ENCODE measurements around the gene ANGPTL2.

The ANGPTL2 gene

DNA sequence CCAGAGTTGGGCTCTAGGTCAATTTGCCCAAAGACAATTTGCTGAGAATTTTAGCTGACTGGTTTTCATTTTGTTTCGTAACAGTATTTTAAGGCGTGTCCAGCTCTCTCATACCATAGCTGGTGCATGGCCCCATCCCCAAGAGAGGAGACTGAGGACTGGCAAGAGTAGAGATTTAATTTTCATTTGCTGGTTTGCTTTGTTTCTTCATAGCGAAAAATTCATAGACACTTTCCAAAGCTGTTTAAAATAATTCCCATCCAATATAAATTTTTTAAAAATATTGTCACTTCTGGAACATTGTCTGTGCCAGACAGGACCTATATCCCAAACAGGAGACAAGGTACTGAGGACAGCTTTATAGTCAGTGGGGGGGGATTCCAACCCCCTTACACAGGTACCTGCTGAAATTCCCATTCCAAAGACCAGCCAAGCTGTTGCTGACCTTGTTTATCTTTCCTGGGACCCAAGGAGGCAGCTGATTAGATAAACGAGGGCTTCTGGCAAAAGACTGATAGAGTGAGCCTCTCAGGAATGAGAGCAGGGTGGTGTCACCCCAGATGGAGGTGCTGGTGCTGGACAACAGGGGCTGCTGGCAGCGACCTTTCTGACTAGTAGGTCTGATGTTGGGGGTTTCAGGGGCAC is 6.8 kb upstream of the ANGPTL2 start:
- H3K4me1 ChIP-seq (ENCODE audit: control insufficient read depth, insufficient read depth, low read length) = peaks cover 6% of the 10 kb centered on the region
- no peaks in the 10 kb centered on the region for H3K36me3 ChIP-seq (ENCODE audit: control insufficient read depth, insufficient read depth, low read length)
- H3K4me3 ChIP-seq (ENCODE audit: low read length) = no peak overlapping the region
- no peaks in the 10 kb centered on the region for H3K27me3 ChIP-seq (ENCODE audit: control insufficient read depth, insufficient read depth, low read length)
- no peaks in the 10 kb centered on the region for H3K9me3 ChIP-seq (ENCODE audit: control insufficient read depth, insufficient read depth, low read length)
- no peak for DNase-seq (ENCODE audit: low read depth, low spot score)
- no CpG with 5 or more reads among the region's 5 CpGs for WGBS (ENCODE audit: insufficient coverage, insufficient read length)
- H3K27ac ChIP-seq (ENCODE audit: low read length) = no peak overlapping the region

GRCh38 chr9:127128341-127129072 is 6.1 kb upstream of the ANGPTL2 start:
- Histone ChIP-seq H3K9me3 (ENCODE audit: control insufficient read depth, insufficient read depth, low read length) (no peaks in the 10 kb centered on the region), H3K27ac (ENCODE audit: low read length) (no peak overlapping the region), H3K4me1 (ENCODE audit: control insufficient read depth, insufficient read depth, low read length) (peaks cover 6% of the 10 kb centered on the region), H3K27me3 (ENCODE audit: control insufficient read depth, insufficient read depth, low read length) (no peaks in the 10 kb centered on the region), H3K4me3 (ENCODE audit: low read length) (no peak overlapping the region), H3K36me3 (ENCODE audit: control insufficient read depth, insufficient read depth, low read length) (no peaks in the 10 kb centered on the region)
- WGBS (ENCODE audit: insufficient coverage, insufficient read length) = no CpG with 5 or more reads among the region's 9 CpGs
- DNase-seq (ENCODE audit: low read depth, low spot score) = no peak

- Histone ChIP-seq H3K4me3 (ENCODE audit: low read length) (no peak overlapping the region), H3K27ac (ENCODE audit: low read length) (no peak overlapping the region), H3K9me3 (ENCODE audit: control insufficient read depth, insufficient read depth, low read length) (no peaks in the 10 kb centered on the region), H3K36me3 (ENCODE audit: control insufficient read depth, insufficient read depth, low read length) (no peaks in the 10 kb centered on the region), H3K4me1 (ENCODE audit: control insufficient read depth, insufficient read depth, low read length) (peaks cover 4% of the 10 kb centered on the region; the same call in 1 of the 2 replicates), H3K27me3 (ENCODE audit: control insufficient read depth, insufficient read depth, low read length) (no peaks in the 10 kb centered on the region)
- no peak for DNase-seq (ENCODE audit: low read depth, low spot score)
- WGBS (ENCODE audit: insufficient coverage, insufficient read length) = no CpG with 5 or more reads among the region's 1 CpG
Measured at GRCh38 chr9:127126971-127127370, 4.5 kb upstream of the ANGPTL2 start.

DNA sequence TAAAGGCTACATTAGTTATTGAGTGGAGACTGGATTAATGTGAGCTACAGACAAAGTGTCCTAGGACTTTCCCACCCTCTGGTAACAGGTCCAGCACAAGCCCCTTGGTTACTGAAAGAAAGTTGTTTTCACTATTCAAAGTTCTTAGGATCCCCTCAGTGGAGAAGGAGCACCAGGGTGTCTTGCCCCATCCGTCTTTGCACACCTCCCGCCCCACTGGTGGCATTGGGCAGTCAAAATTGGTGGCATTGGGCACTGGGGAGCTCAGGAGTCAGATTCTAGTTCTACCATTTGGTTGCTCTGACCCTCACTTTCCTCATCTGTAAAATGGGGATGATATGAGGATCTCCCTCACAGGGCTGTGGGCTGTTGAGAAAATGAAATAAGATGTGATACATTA is 2.4 kb upstream of the ANGPTL2 start:
- H3K27me3 ChIP-seq (ENCODE audit: control insufficient read depth, insufficient read depth, low read length) = no peaks in the 10 kb centered on the region
- H3K27ac ChIP-seq (ENCODE audit: low read length) = no peak overlapping the region
- no peaks in the 10 kb centered on the region for H3K36me3 ChIP-seq (ENCODE audit: control insufficient read depth, insufficient read depth, low read length)
- H3K4me3 ChIP-seq (ENCODE audit: low read length) = no peak overlapping the region
- DNase-seq (ENCODE audit: low read depth, low spot score) = no peak
- no peaks in the 10 kb centered on the region for H3K9me3 ChIP-seq (ENCODE audit: control insufficient read depth, insufficient read depth, low read length)
- no CpG with 5 or more reads among the region's 2 CpGs for WGBS (ENCODE audit: insufficient coverage, insufficient read length)
- peaks cover 4% of the 10 kb centered on the region; the same call in 1 of the 2 replicates for H3K4me1 ChIP-seq (ENCODE audit: control insufficient read depth, insufficient read depth, low read length)

DNA sequence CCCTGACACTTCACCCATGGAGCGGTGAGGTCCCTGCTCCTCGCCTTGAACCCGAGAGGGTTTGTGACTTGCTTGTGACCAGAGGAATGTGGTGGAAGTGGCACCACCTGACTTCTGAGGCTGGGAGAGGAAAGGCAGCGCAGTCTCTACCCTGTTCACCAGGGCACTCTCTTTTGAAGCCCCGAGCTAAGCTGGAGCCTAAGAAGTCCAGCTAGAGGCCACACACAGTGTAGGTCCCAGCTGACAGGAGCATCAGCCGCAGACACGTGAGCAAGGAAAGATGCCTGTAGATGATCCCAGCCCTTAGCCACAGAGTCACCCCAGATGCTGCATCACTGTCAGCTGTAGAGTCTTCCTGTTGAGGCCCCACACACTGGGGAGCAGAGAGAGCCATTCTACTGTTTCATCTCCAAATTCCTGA is 1.7 kb upstream of the ANGPTL2 start:
- Histone ChIP-seq H3K4me3 (ENCODE audit: low read length) (no peak overlapping the region), H3K36me3 (ENCODE audit: control insufficient read depth, insufficient read depth, low read length) (no peaks in the 10 kb centered on the region), H3K9me3 (ENCODE audit: control insufficient read depth, insufficient read depth, low read length) (no peaks in the 10 kb centered on the region), H3K27ac (ENCODE audit: low read length) (no peak overlapping the region), H3K4me1 (ENCODE audit: control insufficient read depth, insufficient read depth, low read length) (peaks cover 4% of the 10 kb centered on the region; the same call in 1 of the 2 replicates), H3K27me3 (ENCODE audit: control insufficient read depth, insufficient read depth, low read length) (no peaks in the 10 kb centered on the region)
- no CpG with 5 or more reads among the region's 7 CpGs for WGBS (ENCODE audit: insufficient coverage, insufficient read length)
- no peak for DNase-seq (ENCODE audit: low read depth, low spot score)

DNA sequence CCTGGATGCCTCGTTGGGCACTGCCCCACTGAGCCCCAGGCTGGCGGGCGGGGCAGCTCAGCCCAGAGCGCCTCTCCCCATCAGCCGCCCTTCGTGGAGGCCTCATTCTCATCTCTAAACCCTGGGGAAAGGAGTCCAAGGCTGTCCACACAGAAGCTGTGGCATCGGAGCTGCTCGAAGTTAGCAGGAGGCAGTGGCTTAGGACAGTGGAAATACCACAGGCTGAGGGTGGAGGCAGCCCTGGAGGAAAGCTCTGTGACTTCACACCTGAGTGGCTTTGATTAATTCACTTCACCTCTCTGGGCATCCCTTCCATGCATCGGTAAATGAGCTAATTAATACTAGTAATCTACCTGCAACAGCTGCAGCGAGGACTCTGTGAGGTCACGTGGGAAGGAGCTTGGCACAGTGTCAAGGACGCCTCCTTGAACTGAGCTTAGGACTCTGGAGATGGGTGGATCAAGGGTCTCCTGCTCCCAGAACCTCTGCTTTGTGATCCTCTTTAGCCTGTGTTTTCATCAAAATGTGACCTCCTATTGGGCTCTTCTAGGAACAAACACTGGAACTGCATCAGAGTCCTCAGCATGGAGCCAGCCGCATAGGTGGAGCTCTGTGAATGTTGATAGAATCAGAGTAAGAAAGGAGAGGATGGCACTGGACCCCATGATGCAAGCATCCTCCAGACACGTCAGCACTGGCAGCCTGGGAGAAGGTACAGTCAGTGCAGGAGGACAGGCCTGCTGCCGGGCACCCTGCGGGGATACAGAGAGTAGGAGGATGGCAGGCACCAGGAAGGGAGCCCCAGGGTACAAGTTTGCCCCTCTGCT is 842 bp upstream of the ANGPTL2 start:
- H3K27me3 ChIP-seq (ENCODE audit: control insufficient read depth, insufficient read depth, low read length) = no peaks in the 10 kb centered on the region
- peaks cover 4% of the 10 kb centered on the region; the same call in 1 of the 2 replicates for H3K4me1 ChIP-seq (ENCODE audit: control insufficient read depth, insufficient read depth, low read length)
- no peaks in the 10 kb centered on the region for H3K9me3 ChIP-seq (ENCODE audit: control insufficient read depth, insufficient read depth, low read length)
- no peak for DNase-seq (ENCODE audit: low read depth, low spot score)
- H3K27ac ChIP-seq (ENCODE audit: low read length) = no peak overlapping the region
- WGBS (ENCODE audit: insufficient coverage, insufficient read length) = no CpG with 5 or more reads among the region's 16 CpGs
- H3K4me3 ChIP-seq (ENCODE audit: low read length) = no peak overlapping the region; the same call in 1 of the 2 replicates
- H3K36me3 ChIP-seq (ENCODE audit: control insufficient read depth, insufficient read depth, low read length) = no peaks in the 10 kb centered on the region

DNA sequence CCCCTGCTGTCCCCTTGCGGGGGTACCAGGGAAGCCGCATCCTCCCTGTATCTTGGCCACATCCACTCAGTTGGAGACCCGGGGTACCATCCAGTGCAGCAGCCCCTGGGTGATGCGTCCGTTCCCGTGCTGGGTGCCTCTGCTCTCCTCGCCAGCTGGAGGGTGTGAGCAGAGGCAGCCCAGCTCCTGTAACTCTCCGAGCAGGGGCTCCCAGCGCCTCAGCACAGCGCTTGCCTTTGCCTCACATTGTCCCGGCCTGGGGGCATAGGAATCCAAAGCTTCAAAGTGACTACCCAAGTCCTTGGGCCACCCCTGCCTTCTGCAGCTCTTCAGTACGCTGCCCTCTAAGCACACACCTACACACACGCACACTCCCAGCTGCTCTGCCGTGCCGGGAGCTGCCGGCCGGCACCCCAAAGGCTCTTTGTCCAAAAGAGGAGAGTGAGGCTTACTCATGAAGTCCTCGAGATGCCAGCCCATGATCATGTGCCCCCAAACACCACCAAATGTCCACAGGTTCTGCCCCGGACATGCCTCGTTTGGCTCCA is 733 bp downstream of the ANGPTL2 start:
- Histone ChIP-seq H3K27me3 (ENCODE audit: control insufficient read depth, insufficient read depth, low read length) (no peaks in the 10 kb centered on the region), H3K4me3 (ENCODE audit: low read length) (peak overlapping the region; percentile 26; the same call in 1 of the 2 replicates), H3K36me3 (ENCODE audit: control insufficient read depth, insufficient read depth, low read length) (no peaks in the 10 kb centered on the region), H3K4me1 (ENCODE audit: control insufficient read depth, insufficient read depth, low read length) (peaks cover 4% of the 10 kb centered on the region; the same call in 1 of the 2 replicates), H3K27ac (ENCODE audit: low read length) (no peak overlapping the region), H3K9me3 (ENCODE audit: control insufficient read depth, insufficient read depth, low read length) (no peaks in the 10 kb centered on the region)
- no CpG with 5 or more reads among the region's 20 CpGs for WGBS (ENCODE audit: insufficient coverage, insufficient read length)
- DNase-seq (ENCODE audit: low read depth, low spot score) = no peak

GRCh38 chr9:127119320-127119709 is 3.1 kb downstream of the ANGPTL2 start:
- Histone ChIP-seq H3K4me3 (ENCODE audit: low read length) (no peak overlapping the region), H3K4me1 (ENCODE audit: control insufficient read depth, insufficient read depth, low read length) (peaks cover 4% of the 10 kb centered on the region; the same call in 1 of the 2 replicates), H3K9me3 (ENCODE audit: control insufficient read depth, insufficient read depth, low read length) (no peaks in the 10 kb centered on the region), H3K36me3 (ENCODE audit: control insufficient read depth, insufficient read depth, low read length) (no peaks in the 10 kb centered on the region), H3K27ac (ENCODE audit: low read length) (no peak overlapping the region), H3K27me3 (ENCODE audit: control insufficient read depth, insufficient read depth, low read length) (no peaks in the 10 kb centered on the region)
- no peak for DNase-seq (ENCODE audit: low read depth, low spot score)
- no CpG with 5 or more reads among the region's 4 CpGs for WGBS (ENCODE audit: insufficient coverage, insufficient read length)

DNA sequence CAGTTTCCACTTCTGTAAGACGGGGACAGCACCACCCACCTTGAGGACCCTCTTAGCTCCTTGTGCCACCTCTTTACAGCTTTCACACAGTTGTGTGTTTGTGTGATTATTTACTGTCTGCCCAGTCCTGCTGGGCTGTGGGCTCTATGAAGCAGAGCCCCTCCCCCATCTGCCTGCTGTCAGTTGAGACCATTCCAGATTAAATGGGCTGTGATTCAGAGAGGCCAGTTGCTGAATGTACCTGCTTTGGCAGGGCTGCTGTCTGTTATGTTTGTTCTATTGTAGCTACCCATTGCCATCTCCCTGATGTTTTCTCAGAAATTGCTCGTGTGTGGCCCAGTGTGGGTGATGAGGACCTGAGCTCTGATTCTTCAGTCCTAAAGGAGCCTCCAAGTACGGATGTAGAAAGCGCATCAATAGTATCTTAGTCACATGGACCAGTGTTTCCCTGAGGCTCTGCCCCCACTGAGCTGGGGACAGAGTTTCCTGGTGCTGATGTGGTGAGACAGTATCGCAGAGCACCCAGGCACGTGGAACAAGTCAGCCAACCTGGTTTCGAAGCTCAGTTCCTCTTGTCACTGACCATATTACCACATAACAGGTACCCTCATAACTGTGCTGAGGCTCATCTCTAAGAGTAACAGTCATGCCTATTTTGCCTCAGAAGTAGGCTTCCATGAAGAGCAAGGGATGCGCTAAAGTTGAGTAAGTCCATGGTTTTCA is 3.7 kb downstream of the ANGPTL2 start:
- no peak overlapping the region for H3K4me3 ChIP-seq (ENCODE audit: low read length)
- no peak overlapping the region for H3K27ac ChIP-seq (ENCODE audit: low read length)
- no peaks in the 10 kb centered on the region for H3K27me3 ChIP-seq (ENCODE audit: control insufficient read depth, insufficient read depth, low read length)
- H3K4me1 ChIP-seq (ENCODE audit: control insufficient read depth, insufficient read depth, low read length) = peaks cover 4% of the 10 kb centered on the region; the same call in 1 of the 2 replicates
- DNase-seq (ENCODE audit: low read depth, low spot score) = no peak
- no peaks in the 10 kb centered on the region for H3K9me3 ChIP-seq (ENCODE audit: control insufficient read depth, insufficient read depth, low read length)
- WGBS (ENCODE audit: insufficient coverage, insufficient read length) = no CpG with 5 or more reads among the region's 8 CpGs
- H3K36me3 ChIP-seq (ENCODE audit: control insufficient read depth, insufficient read depth, low read length) = no peaks in the 10 kb centered on the region
